Activated CD4-positive, alpha-beta memory T cell treated with anti-CD3 and anti-CD28 coated beads for 36 hours (primary cell): ENCODE measurements around the gene AKAP17A. TPM values are rescaled to one million over a fixed set of nuclear protein-coding genes. Genes with fewer than 3 reads are reported as not detected.
"Not testable (repeated sequence)": the region's sequence is repeated elsewhere in the genome, so short reads cannot be mapped to it uniquely, and the experiment has no call there.

Source experiments
- CTCF ChIA-PET: fragments of 350-600 bp; sonication (Branson Sonifier 250); formaldehyde crosslinking; loops from one replicate; lab custom pipeline; 2021; ENCODE audit warnings: antibody characterized with exemption, inconsistent platforms; lab: Charles Lee
- POLR2A ChIA-PET: fragments of 350-600 bp; sonication (Branson Sonifier 250); formaldehyde crosslinking; loops from one replicate; lab custom pipeline; 2021; ENCODE audit warnings: antibody characterized with exemption; lab: Charles Lee
- DNase-seq: peaks from one replicate; pipeline ENCODE4 v3.0.0-alpha.2; 2020
- H3K27ac Mint-ChIP-seq: one replicate; pipeline ENCODE4 v1.8.0; 2021; ENCODE audit warnings: mixed read lengths
- H3K27me3 Mint-ChIP-seq: one replicate; pipeline ENCODE4 v1.8.0; 2021; ENCODE audit warnings: mixed read lengths
- H3K36me3 Mint-ChIP-seq: one replicate; pipeline ENCODE4 v1.8.0; 2021; ENCODE audit warnings: mixed read lengths
- H3K4me1 Mint-ChIP-seq: one replicate; pipeline ENCODE4 v1.8.0; 2021; ENCODE audit warnings: low read depth, mixed read lengths
- H3K4me3 Mint-ChIP-seq: one replicate; pipeline ENCODE4 v1.8.0; 2021; ENCODE audit warnings: mild to moderate bottlenecking, mixed read lengths
- H3K9me3 Mint-ChIP-seq: one replicate; pipeline ENCODE4 v1.8.0; 2021; ENCODE audit warnings: mixed read lengths
- intact Hi-C: fragments of 100-400 bp; cut with micrococcal nuclease; formaldehyde crosslinking; loops from one replicate; pipeline ENCODE4 v1.15.1; 2023
- total RNA-seq, 2 experiments: library from RNA; stranded (reverse); gene quantifications; one replicate each; pipeline ENCODE4 v1.2.3, GENCODE V29; 2021

AKAP17A gene
- total RNA-seq, 2 experiments from 2014 or later, result 59.4 to 62.9 TPM

- intact Hi-C loops, result no loop called here
- peak overlapping the region; percentile 34 for H3K4me3 Mint-ChIP-seq
- DNase-seq, result peak; percentile 9
- H3K36me3 Mint-ChIP-seq, result peaks cover 6% of the 10 kb centered on the region
- peaks cover 3% of the 10 kb centered on the region for H3K9me3 Mint-ChIP-seq
- H3K27me3 Mint-ChIP-seq, result no peaks in the 10 kb centered on the region
- H3K27ac Mint-ChIP-seq, result peak overlapping the region; percentile 2
- POLR2A ChIA-PET, result no interaction called here
- CTCF ChIA-PET, result no interaction called here
- peaks cover 50% of the 10 kb centered on the region for H3K4me1 Mint-ChIP-seq
Measured at GRCh38 chrX:1564750-1565683, 26.4 kb upstream of the AKAP17A start.

GRCh38 chrX:1574181-1574580 is 17.2 kb upstream of the AKAP17A start:
- H3K36me3 Mint-ChIP-seq, H3K9me3 Mint-ChIP-seq, CTCF ChIA-PET, POLR2A ChIA-PET, DNase-seq, H3K27me3 Mint-ChIP-seq, intact Hi-C loops, H3K27ac Mint-ChIP-seq, H3K4me3 Mint-ChIP-seq: not testable (repeated sequence)
- peaks cover 13% of the 10 kb centered on the region for H3K4me1 Mint-ChIP-seq

GRCh38 chrX:1576201-1576992 is 15.0 kb upstream of the AKAP17A start:
- H3K27ac Mint-ChIP-seq, result no peak overlapping the region
- ChIA-PET POLR2A (no interaction called here), CTCF (no interaction called here)
- no peak for DNase-seq
- H3K9me3 Mint-ChIP-seq, result no peaks in the 10 kb centered on the region
- no peaks in the 10 kb centered on the region for H3K36me3 Mint-ChIP-seq
- intact Hi-C loops, result no loop called here
- H3K27me3 Mint-ChIP-seq, result no peaks in the 10 kb centered on the region
- H3K4me1 Mint-ChIP-seq, result peaks cover 10% of the 10 kb centered on the region
- no peak overlapping the region for H3K4me3 Mint-ChIP-seq

- no peak overlapping the region for H3K27ac Mint-ChIP-seq
- ChIA-PET POLR2A (no interaction called here), CTCF (no interaction called here)
- H3K27me3 Mint-ChIP-seq, result no peaks in the 10 kb centered on the region
- no peak for DNase-seq
- no peaks in the 10 kb centered on the region for H3K36me3 Mint-ChIP-seq
- H3K4me1 Mint-ChIP-seq, result peaks cover 15% of the 10 kb centered on the region
- no peaks in the 10 kb centered on the region for H3K9me3 Mint-ChIP-seq
- no peak overlapping the region for H3K4me3 Mint-ChIP-seq
- intact Hi-C loops, result no loop called here
Measured at GRCh38 chrX:1577845-1578244, 13.6 kb upstream of the AKAP17A start.

GRCh38 chrX:1578511-1579173 is 12.8 kb upstream of the AKAP17A start:
- Mint-ChIP-seq H3K27me3 (no peaks in the 10 kb centered on the region), H3K27ac (peak overlapping the region; percentile 64), H3K36me3 (no peaks in the 10 kb centered on the region), H3K4me1 (peaks cover 23% of the 10 kb centered on the region), H3K9me3 (no peaks in the 10 kb centered on the region), H3K4me3 (no peak overlapping the region)
- no peak for DNase-seq
- intact Hi-C loops, result no loop called here
- ChIA-PET POLR2A (no interaction called here), CTCF (no interaction called here)

- Mint-ChIP-seq H3K4me3 (peak overlapping the region; percentile 50), H3K4me1 (peaks cover 27% of the 10 kb centered on the region), H3K27ac (peak overlapping the region; percentile 38), H3K9me3 (no peaks in the 10 kb centered on the region), H3K36me3 (no peaks in the 10 kb centered on the region), H3K27me3 (no peaks in the 10 kb centered on the region)
- POLR2A ChIA-PET, result no interaction called here
- DNase-seq, result peak; percentile 88
- intact Hi-C loops, result loop anchor here (1.0 to 5.0 kb wide), 3 partner anchors 44 to 259 kb away; partner anchors contain the start of gene P2RY8
- CTCF ChIA-PET, result no interaction called here
Measured at GRCh38 chrX:1581132-1581531, 10.3 kb upstream of the AKAP17A start.

- peak overlapping the region; percentile 59 for H3K4me3 Mint-ChIP-seq
- peaks cover 29% of the 10 kb centered on the region for H3K4me1 Mint-ChIP-seq
- peak overlapping the region; percentile 83 for H3K27ac Mint-ChIP-seq
- intact Hi-C loops, result loop anchor here (1.0 to 5.0 kb wide), 4 partner anchors 78 to 261 kb away; partner anchors contain the start of gene SLC25A6
- peak; percentile 91 for DNase-seq
- no peaks in the 10 kb centered on the region for H3K27me3 Mint-ChIP-seq
- CTCF ChIA-PET, result no interaction called here
- H3K9me3 Mint-ChIP-seq, result no peaks in the 10 kb centered on the region
- no peaks in the 10 kb centered on the region for H3K36me3 Mint-ChIP-seq
- POLR2A ChIA-PET, result no interaction called here
Measured at GRCh38 chrX:1582686-1583437, 8.5 kb upstream of the AKAP17A start.

- intact Hi-C loops, result loop anchor here (5.0 kb wide), 1 partner anchor 262 kb away; no protein-coding TSS in a partner anchor
- Mint-ChIP-seq H3K36me3 (no peaks in the 10 kb centered on the region), H3K4me1 (peaks cover 30% of the 10 kb centered on the region), H3K27me3 (no peaks in the 10 kb centered on the region), H3K9me3 (no peaks in the 10 kb centered on the region), H3K4me3 (no peak overlapping the region), H3K27ac (peak overlapping the region; percentile 33)
- no peak for DNase-seq
- POLR2A ChIA-PET, result no interaction called here
- CTCF ChIA-PET, result no interaction called here
Measured at GRCh38 chrX:1584237-1585011, 7.0 kb upstream of the AKAP17A start.

- no peak overlapping the region for H3K27ac Mint-ChIP-seq
- peak; percentile 9 for DNase-seq
- H3K4me3 Mint-ChIP-seq, result no peak overlapping the region
- H3K4me1 Mint-ChIP-seq, result peaks cover 23% of the 10 kb centered on the region
- no peaks in the 10 kb centered on the region for H3K36me3 Mint-ChIP-seq
- CTCF ChIA-PET, result no interaction called here
- no peaks in the 10 kb centered on the region for H3K27me3 Mint-ChIP-seq
- H3K9me3 Mint-ChIP-seq, result no peaks in the 10 kb centered on the region
- POLR2A ChIA-PET, result no interaction called here
- intact Hi-C loops, result no loop called here
Measured at GRCh38 chrX:1587161-1587560, 4.2 kb upstream of the AKAP17A start.

- peaks cover 21% of the 10 kb centered on the region for H3K4me1 Mint-ChIP-seq
- H3K4me3 Mint-ChIP-seq, result no peak overlapping the region
- no peaks in the 10 kb centered on the region for H3K9me3 Mint-ChIP-seq
- peak overlapping the region; percentile 79 for H3K27ac Mint-ChIP-seq
- POLR2A ChIA-PET, result no interaction called here
- peaks cover 16% of the 10 kb centered on the region for H3K36me3 Mint-ChIP-seq
- H3K27me3 Mint-ChIP-seq, result no peaks in the 10 kb centered on the region
- CTCF ChIA-PET, result no interaction called here
- intact Hi-C loops, result loop anchor here (5.0 kb wide), 1 partner anchor 342 kb away; no protein-coding TSS in a partner anchor
- peak; percentile 11 for DNase-seq
Measured at GRCh38 chrX:1589356-1590130, 1.9 kb upstream of the AKAP17A start.
